GM21526 (cell line): ENCODE data around the gene SIT1.
"Not testable (repeated sequence)": the region's sequence is repeated elsewhere in the genome, so short reads cannot be mapped to it uniquely, and the experiment has no call there.

Source experiments
- ATAC-seq: cut with Tn5 transposase; IDR thresholded peaks from one replicate; pipeline ENCODE4 v1.9.1; 2021; ENCODE audit warnings: moderate library complexity; ENCODE audit not compliant: unreplicated experiment, low FRiP score

Gene SIT1

GRCh38 chr9:35661756-35662350, 11.1 kb upstream of the SIT1 start:
- no peak for ATAC-seq

GRCh38 chr9:35660966-35661415, 10.3 kb upstream of the SIT1 start:
- no peak for ATAC-seq

- no peak for ATAC-seq
Measured at GRCh38 chr9:35659340-35659739, 8.6 kb upstream of the SIT1 start.

GRCh38 chr9:35658968-35659220, 8.2 kb upstream of the SIT1 start:
- ATAC-seq, result peak; percentile 3

GRCh38 chr9:35658137-35658967, 7.6 kb upstream of the SIT1 start, which contains the start of gene CCDC107:
Gene CCDC107 (plus strand): TSS chr9:35658292. CDS start chr9:35658380, 88 bp downstream.
- peak; percentile 57 for ATAC-seq

- ATAC-seq, result peak; percentile 79
Measured at GRCh38 chr9:35657546-35658136, 6.9 kb upstream of the SIT1 start, which contains the start of gene RMRP. Gene RMRP (minus strand): TSS chr9:35658019.

GRCh38 chr9:35656831-35657545, 6.3 kb upstream of the SIT1 start:
- no peak for ATAC-seq

GRCh38 chr9:35656348-35656747, 5.6 kb upstream of the SIT1 start:
- no peak for ATAC-seq

GRCh38 chr9:35653611-35654010, 2.9 kb upstream of the SIT1 start:
- ATAC-seq, result no peak

GRCh38 chr9:35652829-35653209, 2.1 kb upstream of the SIT1 start:
- ATAC-seq, result no peak

GRCh38 chr9:35651956-35652828, 1.5 kb upstream of the SIT1 start:
- no peak for ATAC-seq

GRCh38 chr9:35649431-35650340, 1.0 kb downstream of the SIT1 start:
- no peak for ATAC-seq

GRCh38 chr9:35646533-35647265, 4.0 kb downstream of the SIT1 start:
- peak; percentile 80 for ATAC-seq

GRCh38 chr9:35646153-35646532, 4.6 kb downstream of the SIT1 start:
- no peak for ATAC-seq

GRCh38 chr9:35645736-35646135, 5.0 kb downstream of the SIT1 start:
- not testable (repeated sequence) for ATAC-seq

GRCh38 chr9:35643046-35643445, 7.7 kb downstream of the SIT1 start:
- ATAC-seq, result no peak

GRCh38 chr9:35641478-35641877, 9.3 kb downstream of the SIT1 start:
- not testable (repeated sequence) for ATAC-seq

GRCh38 chr9:35640431-35640830, 10.3 kb downstream of the SIT1 start:
- not testable (repeated sequence) for ATAC-seq
